Stomach (tissue), 9 donors: ENCODE results near the gene EIF1. TPM values are rescaled to one million over a fixed set of nuclear protein-coding genes. Genes with fewer than 3 reads are reported as not detected.

Experiments used
- DNase-seq, 2 donors: peaks; one replicate each; pipeline versions ENCODE4 v3.0.0 to v3.0.0-alpha.2; 2013 to 2019
- H3K27ac ChIP-seq, 5 donors: fragments of 200-600 bp in 4 of 5; sonication (generic) in 4 of 5; one replicate each; pipeline ENCODE4 v1.5.1; 2013 to 2019; ENCODE audit warnings: mild to moderate bottlenecking in 1 of 5, moderate library complexity in 1 of 5
- H3K27me3 ChIP-seq, 3 donors: fragments of 200-600 bp; sonication (generic); one replicate each; pipeline ENCODE4 v1.5.1; 2017 to 2019; ENCODE audit warnings: mixed run types in 1 of 3
- H3K36me3 ChIP-seq, 4 donors: fragments of 200-600 bp; sonication (generic); 1 replicate in 3 of 4; 2 replicates in 1 of 4; pipeline ENCODE4 v1.5.1; 2016 to 2019
- H3K4me1 ChIP-seq, 4 donors: fragments of 200-600 bp; sonication (generic); one replicate each; pipeline ENCODE4 v1.5.1; 2016 to 2019
- H3K4me3 ChIP-seq, 4 donors: fragments of 200-600 bp; sonication (generic) in 3 of 4; one replicate each; pipeline ENCODE4 v1.5.1; 2016 to 2019; ENCODE audit warnings: mild to moderate bottlenecking in 1 of 4
- H3K9me3 ChIP-seq, 4 donors: fragments of 200-600 bp; sonication (generic); one replicate each; pipeline ENCODE4 v1.5.1; 2016 to 2019
- CTCF ChIP-seq, 7 experiments: fragments of 450-650 bp in 4 of 7; fragments of 200-600 bp in 3 of 7; sonication (generic) in 3 of 7; IDR thresholded peaks; one replicate each; pipeline ENCODE4 v1.5.1; 2016 to 2019; ENCODE audit warnings: antibody characterized with exemption in 7 of 7, control low read depth in 2 of 7, mild to moderate bottlenecking in 1 of 7
- EP300 ChIP-seq: sonication (generic); formaldehyde crosslinking; IDR thresholded peaks from one replicate; pipeline ENCODE4 v1.6.1; 2017; ENCODE audit warnings: antibody characterized with exemption
- POLR2A ChIP-seq, 4 donors: fragments of 450-650 bp; IDR thresholded peaks; one replicate each; pipeline ENCODE4 v1.6.1; 2016; ENCODE audit warnings: antibody characterized with exemption in 4 of 4, control low read depth in 2 of 4, mild to moderate bottlenecking in 1 of 4, moderate library complexity in 1 of 4
- POLR2AphosphoS5 ChIP-seq, 3 donors: sonication (generic); formaldehyde crosslinking; IDR thresholded peaks; one replicate each; pipeline ENCODE4 v1.6.1; 2016; ENCODE audit warnings: antibody characterized with exemption in 3 of 3
- WGBS, 5 donors: extraction: QIAGEN DNeasy Blood & Tissue Kit in 3 of 5; methylation state at CpG; one replicate each; pipeline versions ENCODE4 v1.1.5 to v1.1.7; 2013 to 2018; 5-methylcytosine and 5-hydroxymethylcytosine counted together
- intact Hi-C: fragments of 100-400 bp; cut with DNase I; formaldehyde crosslinking; loops from one replicate; pipeline ENCODE4 v1.15.1; 2023; ENCODE audit warnings: low total_unique reads
- polyA plus RNA-seq, 3 donors: library from polyadenylated mRNA; stranded (reverse); fragments of 200-250 nt; gene quantifications; one replicate each; pipeline ENCODE4 v1.2.3, GENCODE V29; 2013
- total RNA-seq, 5 donors: library from RNA; depleted of rRNA; stranded (reverse); fragments of >200 nt; gene quantifications; one replicate each; pipeline versions ENCODE4 v1.1.0 to v1.2.3, GENCODE V29; 2014 to 2016
- donor health status: healthy with polysubstance abuse.
- donor health status: Bipolar disorder and iron deficiency.
- donor health status: healthy.

Gene EIF1
- total and polyA plus RNA-seq, 8 donors = 62.4 to 972 (median 240) TPM

DNA sequence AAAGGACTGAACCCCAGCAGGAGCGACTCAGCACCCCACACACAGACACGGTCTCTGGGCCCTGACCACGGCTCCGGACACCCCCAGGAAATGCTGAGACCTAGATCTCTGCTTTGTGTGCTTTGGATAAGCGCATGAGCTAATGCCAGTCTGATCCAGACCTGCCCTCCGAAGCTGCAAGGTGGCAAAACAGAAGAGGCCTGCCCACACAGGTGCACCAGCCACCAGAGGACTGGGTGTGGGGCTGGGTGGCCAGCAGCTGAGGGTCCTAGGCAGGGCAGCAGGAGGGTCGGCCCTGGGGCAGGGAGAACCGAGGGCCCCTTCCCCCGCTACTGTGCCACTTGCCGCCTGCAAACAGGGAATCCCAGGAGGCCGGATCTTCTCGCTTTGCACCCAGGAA, 30.7 kb upstream of the EIF1 start:
- peaks cover 29 to 65% (median 45%) of the 10 kb centered on the region in 4 donors for H3K4me1 ChIP-seq

GRCh38 chr17:41658846-41659245, 29.8 kb upstream of the EIF1 start:
- Histone ChIP-seq H3K27ac (peak overlapping the region in 3 of 5 donors; percentile 86 to 93 (median 93)), H3K36me3 (no peaks in the 10 kb centered on the region), H3K4me1 (peaks cover 24 to 57% (median 37%) of the 10 kb centered on the region in 4 donors), H3K27me3 (no peaks in the 10 kb centered on the region), H3K9me3 (no peaks in the 10 kb centered on the region), H3K4me3 (no peak overlapping the region)
- peak in 1 of 2 donors; percentile 10 for DNase-seq
- WGBS, 5 donors = 63 to 88% (median 76%) methylated on average over 2 to 5 of the region's 5 CpGs
- TF ChIP-seq EP300 (no peak), POLR2AphosphoS5 (IDR thresholded peaks at IDR 0.05) (no peak), CTCF (IDR thresholded peaks at IDR 0.05) (no peak), POLR2A (IDR thresholded peaks at IDR 0.05) (no peak)
- intact Hi-C loops = loop anchor here (10.0 kb wide), 1 partner anchor 754 kb away; no protein-coding TSS in a partner anchor

More for the DNA sequence above, 30.7 kb upstream of the EIF1 start:
- TF ChIP-seq POLR2A (IDR thresholded peaks at IDR 0.05) (no peak), POLR2AphosphoS5 (IDR thresholded peaks at IDR 0.05) (no peak), CTCF (IDR thresholded peaks at IDR 0.05) (no peak)
- intact Hi-C loops = loop anchor here (10.0 kb wide), 1 partner anchor 753 kb away; no protein-coding TSS in a partner anchor
- Histone ChIP-seq H3K27ac (peak overlapping the region; percentile 77 to 93 (median 88)), H3K4me3 (no peak overlapping the region), H3K9me3 (no peaks in the 10 kb centered on the region), H3K36me3 (no peaks in the 10 kb centered on the region), H3K27me3 (no peaks in the 10 kb centered on the region)
- 54 to 71% (median 66%) methylated on average over 10 to 12 of the region's 12 CpGs for WGBS, 5 donors
- peak in 1 of 2 donors; percentile 39 for DNase-seq

DNA sequence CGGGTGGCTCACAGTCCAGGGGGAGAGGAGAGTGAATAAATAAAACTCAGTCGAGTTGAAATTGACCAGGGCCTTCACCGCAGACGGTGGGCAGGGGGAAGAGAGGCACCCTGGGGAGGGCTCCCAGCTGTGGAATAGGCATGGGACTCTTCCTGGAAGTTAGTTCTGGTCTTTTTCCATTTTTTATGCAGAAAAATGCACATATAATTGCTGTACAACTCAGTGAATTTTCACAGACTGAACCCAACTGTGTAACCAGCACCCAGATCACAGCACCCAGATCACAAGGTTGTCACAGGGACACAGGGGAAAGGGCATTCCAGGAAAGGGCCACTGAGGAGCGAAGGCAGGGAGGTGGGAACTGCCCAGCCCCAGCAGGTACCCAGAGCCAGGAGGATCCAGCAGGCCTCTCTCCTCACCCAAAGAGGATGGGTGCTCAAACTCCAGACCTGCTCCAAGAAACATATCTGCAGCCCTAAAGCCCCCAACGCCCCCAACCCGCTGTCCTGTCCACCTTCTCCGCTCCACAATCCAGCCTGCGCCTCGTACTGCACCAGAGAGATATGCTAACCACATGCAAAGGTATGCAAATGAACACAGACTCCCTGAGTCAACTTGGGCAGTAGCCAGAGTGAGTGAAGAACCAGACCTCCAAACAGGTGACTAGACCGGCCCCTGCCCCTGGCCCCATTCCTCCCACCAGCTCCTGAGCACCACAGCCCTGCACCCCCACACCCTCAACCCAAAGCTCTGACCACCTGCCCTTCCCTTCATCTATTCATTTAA, 29.1 kb upstream of the EIF1 start:
- intact Hi-C loops = loop anchor here (10.0 kb wide), 2 partner anchors 755 to 855 kb away; no protein-coding TSS in a partner anchor
- 60 to 76% (median 68%) methylated on average over 11 of the region's 11 CpGs for WGBS, 5 donors
- Histone ChIP-seq H3K36me3 (no peaks in the 10 kb centered on the region), H3K27me3 (no peaks in the 10 kb centered on the region), H3K4me3 (no peak overlapping the region), H3K27ac (peak overlapping the region in 1 of 5 donors; percentile 93), H3K4me1 (peaks cover 18 to 50% (median 32%) of the 10 kb centered on the region in 4 donors), H3K9me3 (no peaks in the 10 kb centered on the region)
- peak in 1 of 2 donors; percentile 48 for DNase-seq
- TF ChIP-seq POLR2A (IDR thresholded peaks at IDR 0.05) (no peak), EP300 (no peak), CTCF (IDR thresholded peaks at IDR 0.05) (no peak), POLR2AphosphoS5 (IDR thresholded peaks at IDR 0.05) (no peak)

- no peak for TF ChIP-seq CTCF (IDR thresholded peaks at IDR 0.05)
- TF ChIP-seq POLR2AphosphoS5 (IDR thresholded peaks at IDR 0.05) = no peak
- no peak for TF ChIP-seq EP300
- TF ChIP-seq POLR2A (IDR thresholded peaks at IDR 0.05) = no peak
- peak in 1 of 2 donors; percentile 8 for DNase-seq
- Histone ChIP-seq H3K4me1 (peaks cover 15 to 48% (median 29%) of the 10 kb centered on the region in 4 donors), H3K27me3 (no peaks in the 10 kb centered on the region), H3K9me3 (no peaks in the 10 kb centered on the region), H3K27ac (no peak overlapping the region), H3K36me3 (no peaks in the 10 kb centered on the region), H3K4me3 (no peak overlapping the region)
- intact Hi-C loops = loop anchor here (10.0 kb wide), 1 partner anchor 855 kb away; no protein-coding TSS in a partner anchor
- 66 to 77% (median 71%) methylated on average over 8 of the region's 8 CpGs for WGBS, 5 donors
Measured at GRCh38 chr17:41660221-41660711, 28.4 kb upstream of the EIF1 start.
